NCI-H2029 treated with DMSO at 0.1 percent for 48 hours (cell line): ENCODE results near the gene CCDC185.

Experiments used
- DNase-seq: peaks from one replicate; lab custom pipeline; 2025; lab: John Stamatoyannopoulos, UW

CCDC185 gene

DNA sequence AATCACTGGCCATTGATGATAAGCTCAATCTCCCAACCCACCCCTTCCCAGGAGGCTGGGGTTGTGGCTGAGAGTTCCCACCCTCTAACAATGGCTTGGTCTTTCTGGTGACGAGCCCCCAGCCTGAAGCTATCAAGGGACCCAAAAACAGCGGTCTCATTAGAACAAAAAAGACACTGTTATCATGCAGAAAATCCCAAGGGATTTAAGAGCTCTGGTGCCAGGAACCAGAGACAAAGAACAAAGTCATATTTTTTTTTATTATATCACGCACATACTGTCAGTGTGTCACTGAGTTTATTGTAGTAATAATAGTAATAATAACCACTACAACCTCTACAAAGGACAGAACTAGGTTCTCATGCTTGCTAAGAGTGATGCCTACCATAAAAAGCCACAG, 43.9 kb downstream of the CCDC185 start:
- DNase-seq: no peak

DNA sequence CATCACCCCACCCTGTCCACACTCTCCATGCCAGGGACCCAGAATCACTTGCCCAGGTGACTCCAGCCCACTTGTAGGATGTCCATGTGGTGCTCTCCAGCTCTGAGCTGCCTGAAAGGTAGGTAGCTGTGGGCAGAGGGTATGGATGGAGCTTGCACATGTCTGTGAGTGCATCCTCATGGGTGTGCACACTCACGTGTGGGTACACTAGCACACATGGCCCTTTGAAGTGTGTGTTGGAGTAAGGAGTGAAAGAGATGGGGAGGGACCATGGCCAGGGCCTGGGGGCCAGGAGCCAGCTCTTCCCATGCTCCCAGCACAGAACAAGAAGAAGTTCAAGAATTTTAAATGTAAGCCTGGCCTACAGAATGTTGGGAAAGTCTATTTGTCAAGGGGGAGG, 50.2 kb downstream of the CCDC185 start:
- DNase-seq: no peak

DNA sequence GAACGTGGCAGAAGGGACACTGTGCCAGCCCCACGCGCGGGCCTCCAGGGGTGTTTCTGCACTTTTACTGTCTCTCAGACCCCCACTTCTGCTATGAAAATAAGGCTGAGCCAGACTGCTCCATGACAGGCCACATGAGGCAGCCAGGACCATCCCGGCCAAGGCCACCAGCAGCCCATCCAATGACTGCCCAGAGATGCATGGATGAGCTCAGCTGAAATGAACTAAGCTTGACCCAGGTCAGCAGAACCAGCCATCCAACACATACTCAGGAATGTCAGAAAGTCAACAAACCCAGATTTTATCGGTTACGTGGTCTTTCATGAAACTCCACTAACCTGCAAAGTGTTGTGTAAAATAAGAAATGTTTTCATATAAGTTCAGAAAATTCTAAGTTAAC, 51.2 kb downstream of the CCDC185 start:
- no peak for DNase-seq
